Right atrium auricular region (tissue), 2 donors: ENCODE measurements around the gene OSGIN1. TPM values are rescaled to one million over a fixed set of nuclear protein-coding genes. Genes with fewer than 3 reads are reported as not detected.

ENCODE experiments used
- DNase-seq: peaks from one replicate; pipeline ENCODE4 v3.0.0-alpha.2; 2019; ENCODE audit warnings: low spot score
- H3K27ac ChIP-seq, 2 donors: fragments of 200-600 bp; sonication (generic); 1 replicate in 1 of 2; 2 replicates in 1 of 2; pipeline ENCODE4 v1.5.1; 2016 to 2019
- H3K27me3 ChIP-seq, 2 donors: fragments of 200-600 bp; sonication (generic); one replicate each; pipeline versions ENCODE4 v1.5.1 to v1.6.0; 2017 to 2019
- H3K36me3 ChIP-seq: fragments of 200-600 bp; sonication (generic); one replicate; pipeline ENCODE4 v1.5.1; 2016
- H3K4me1 ChIP-seq, 2 donors: fragments of 200-600 bp; sonication (generic); one replicate each; pipeline versions ENCODE4 v1.5.1 to v1.6.0; 2017 to 2019
- H3K4me3 ChIP-seq, 2 donors: fragments of 200-600 bp; sonication (generic); 1 replicate in 1 of 2; 2 replicates in 1 of 2; pipeline ENCODE4 v1.5.1; 2017 to 2019; ENCODE audit warnings: mild to moderate bottlenecking in 1 of 2, moderate library complexity in 1 of 2
- H3K9me3 ChIP-seq, 2 donors: fragments of 200-600 bp; sonication (generic); one replicate each; pipeline ENCODE4 v1.5.1; 2019
- total RNA-seq, 2 donors: library from RNA; depleted of rRNA; stranded (reverse); fragments of >200 nt; gene quantifications; one replicate each; pipeline ENCODE4 v1.1.0, GENCODE V29; 2016
- TF ChIP-seq, protein P1 (sequence below), 2 donors: fragments of 200-600 bp; sonication (generic); IDR thresholded peaks; one replicate each; pipeline ENCODE4 v1.5.1; 2019; ENCODE audit warnings: antibody characterized with exemption in 2 of 2

Gene OSGIN1
- total RNA-seq, 2 donors from 2014 or later = 6.0 to 6.5 TPM

DNA sequence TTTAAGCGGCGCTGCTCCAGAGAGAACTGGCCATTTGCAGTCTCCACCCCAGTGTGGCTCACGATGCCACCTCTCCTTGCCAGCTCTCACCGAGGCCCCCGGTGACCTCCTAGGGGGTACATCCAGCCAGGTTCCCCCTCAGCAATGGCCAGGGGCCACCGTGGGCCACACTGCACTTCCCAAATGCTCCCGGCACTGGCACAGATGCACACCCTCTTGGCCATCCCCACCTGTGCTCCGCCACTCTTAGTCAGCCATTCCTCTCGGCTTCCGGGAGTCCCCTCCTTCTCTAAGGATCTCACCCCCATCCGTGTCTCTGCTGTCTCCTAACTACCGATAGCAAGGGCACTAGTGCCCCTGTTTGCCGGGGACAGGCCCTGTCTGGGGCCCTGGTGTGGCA, 28.4 kb upstream of the OSGIN1 start:
- Histone ChIP-seq H3K4me1 (peaks cover 0 to 14% of the 10 kb centered on the region in 2 donors), H3K36me3 (peaks cover 20% of the 10 kb centered on the region), H3K27me3 (no peaks in the 10 kb centered on the region), H3K9me3 (no peaks in the 10 kb centered on the region), H3K4me3 (no peak overlapping the region), H3K27ac (no peak overlapping the region)
- TF ChIP-seq, protein P1, sequence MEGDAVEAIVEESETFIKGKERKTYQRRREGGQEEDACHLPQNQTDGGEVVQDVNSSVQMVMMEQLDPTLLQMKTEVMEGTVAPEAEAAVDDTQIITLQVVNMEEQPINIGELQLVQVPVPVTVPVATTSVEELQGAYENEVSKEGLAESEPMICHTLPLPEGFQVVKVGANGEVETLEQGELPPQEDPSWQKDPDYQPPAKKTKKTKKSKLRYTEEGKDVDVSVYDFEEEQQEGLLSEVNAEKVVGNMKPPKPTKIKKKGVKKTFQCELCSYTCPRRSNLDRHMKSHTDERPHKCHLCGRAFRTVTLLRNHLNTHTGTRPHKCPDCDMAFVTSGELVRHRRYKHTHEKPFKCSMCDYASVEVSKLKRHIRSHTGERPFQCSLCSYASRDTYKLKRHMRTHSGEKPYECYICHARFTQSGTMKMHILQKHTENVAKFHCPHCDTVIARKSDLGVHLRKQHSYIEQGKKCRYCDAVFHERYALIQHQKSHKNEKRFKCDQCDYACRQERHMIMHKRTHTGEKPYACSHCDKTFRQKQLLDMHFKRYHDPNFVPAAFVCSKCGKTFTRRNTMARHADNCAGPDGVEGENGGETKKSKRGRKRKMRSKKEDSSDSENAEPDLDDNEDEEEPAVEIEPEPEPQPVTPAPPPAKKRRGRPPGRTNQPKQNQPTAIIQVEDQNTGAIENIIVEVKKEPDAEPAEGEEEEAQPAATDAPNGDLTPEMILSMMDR (IDR thresholded peaks at IDR 0.05) = no peak
- DNase-seq = no peak

GRCh38 chr16:83925095-83925905, 27.7 kb upstream of the OSGIN1 start:
- Histone ChIP-seq H3K9me3 (no peaks in the 10 kb centered on the region), H3K36me3 (peaks cover 14% of the 10 kb centered on the region), H3K4me1 (peaks cover 0 to 20% of the 10 kb centered on the region in 2 donors), H3K27me3 (no peaks in the 10 kb centered on the region), H3K4me3 (no peak overlapping the region), H3K27ac (no peak overlapping the region)
- TF ChIP-seq, protein P1 (IDR thresholded peaks at IDR 0.05) = no peak
- DNase-seq = no peak

DNA sequence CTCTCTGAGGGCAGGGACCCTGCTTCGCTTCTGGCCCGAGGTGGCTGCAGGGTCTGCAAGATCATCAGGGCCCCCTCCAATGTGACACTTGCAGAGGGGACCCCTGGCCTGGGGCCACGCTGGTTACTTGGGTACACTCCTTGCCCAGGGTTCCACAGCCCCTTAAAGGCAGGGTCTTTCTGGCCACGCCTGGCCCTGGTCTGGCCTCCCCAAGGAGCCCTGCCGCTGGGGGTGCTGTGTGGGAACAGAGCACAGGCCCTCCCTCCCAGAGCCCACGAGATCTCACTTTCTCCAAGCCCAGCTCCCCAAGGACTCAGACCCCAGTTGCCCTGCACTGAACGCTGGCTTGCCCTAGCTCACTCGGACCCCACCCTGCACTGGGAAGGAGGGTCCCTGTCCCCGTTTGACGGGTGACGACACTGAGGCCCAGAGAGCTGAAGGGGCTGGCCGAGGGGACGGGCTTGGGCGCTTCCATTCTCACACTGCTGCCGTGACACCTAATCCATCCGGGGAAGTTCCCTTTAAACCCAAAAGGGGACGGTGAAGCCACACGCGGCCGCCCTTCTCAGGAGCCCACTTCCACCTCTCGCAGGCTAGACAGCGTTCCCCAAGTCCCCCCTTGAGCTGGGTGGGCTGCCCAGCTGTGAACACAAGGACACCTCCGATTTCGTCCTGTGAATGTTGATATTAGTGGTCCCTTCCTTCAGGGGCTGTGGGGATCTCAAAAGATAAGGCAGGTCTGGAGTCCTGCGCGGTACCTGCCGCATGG, 26.9 kb upstream of the OSGIN1 start:
- peaks cover 11% of the 10 kb centered on the region for H3K36me3 ChIP-seq
- no peak for DNase-seq

GRCh38 chr16:83926726-83927397, 26.2 kb upstream of the OSGIN1 start:
- DNase-seq = peak; percentile 73
- H3K36me3 ChIP-seq = peaks cover 11% of the 10 kb centered on the region
- peaks cover 0 to 21% of the 10 kb centered on the region in 2 donors for H3K4me1 ChIP-seq
- no peak overlapping the region for H3K4me3 ChIP-seq
- H3K27me3 ChIP-seq = no peaks in the 10 kb centered on the region
- H3K27ac ChIP-seq = no peak overlapping the region
- TF ChIP-seq, protein P1 (IDR thresholded peaks at IDR 0.05) = peak; percentile 94 to 96
- no peaks in the 10 kb centered on the region for H3K9me3 ChIP-seq

More for the DNA sequence above, 26.9 kb upstream of the OSGIN1 start:
- TF ChIP-seq, protein P1 (IDR thresholded peaks at IDR 0.05) = no peak
- Histone ChIP-seq H3K27me3 (no peaks in the 10 kb centered on the region), H3K9me3 (no peaks in the 10 kb centered on the region), H3K4me1 (peaks cover 0 to 21% of the 10 kb centered on the region in 2 donors), H3K27ac (no peak overlapping the region), H3K4me3 (no peak overlapping the region)

GRCh38 chr16:83928341-83929055, 24.5 kb upstream of the OSGIN1 start:
- Histone ChIP-seq H3K27ac (no peak overlapping the region), H3K36me3 (peaks cover 11% of the 10 kb centered on the region), H3K9me3 (no peaks in the 10 kb centered on the region), H3K27me3 (no peaks in the 10 kb centered on the region), H3K4me3 (no peak overlapping the region), H3K4me1 (peaks cover 0 to 21% of the 10 kb centered on the region in 2 donors)
- TF ChIP-seq, protein P1 (IDR thresholded peaks at IDR 0.05) = no peak
- DNase-seq = no peak
